Activated CD8-positive, alpha-beta T cell treated with anti-CD3 and anti-CD28 coated beads, Interleukin-2, amount 10 ng/mL, durations not matched to agents 7 days and 5 days (primary cell): ENCODE data around the gene RTL5. TPM values are rescaled to one million over a fixed set of nuclear protein-coding genes. Genes with fewer than 3 reads are reported as not detected.
A peak's percentile ranks its signal among the peaks of the same experiment; 100 is the strongest.

Experiments used
- ATAC-seq: fragments of 150-1000 bp; cut with Tn5 transposase; one replicate; pipeline ENCODE4 v1.10.0; 2021; ENCODE audit warnings: moderate library complexity
- CTCF ChIA-PET: fragments of 350-600 bp; sonication (Branson Sonifier 250); formaldehyde crosslinking; loops from one replicate; lab custom pipeline; 2021; ENCODE audit warnings: antibody characterized with exemption; lab: Charles Lee
- POLR2A ChIA-PET: fragments of 350-600 bp; sonication (Branson Sonifier 250); formaldehyde crosslinking; loops from one replicate; lab custom pipeline; 2021; ENCODE audit warnings: antibody characterized with exemption; lab: Charles Lee
- DNase-seq: peaks from one replicate; pipeline ENCODE4 v3.0.0-alpha.2; 2020
- H3K27ac Mint-ChIP-seq: one replicate; pipeline ENCODE4 v1.8.0; 2021; ENCODE audit warnings: mild to moderate bottlenecking, mixed read lengths
- H3K27me3 Mint-ChIP-seq: one replicate; pipeline ENCODE4 v1.8.0; 2021; ENCODE audit warnings: low read depth, mixed read lengths
- H3K36me3 Mint-ChIP-seq: one replicate; pipeline ENCODE4 v1.8.0; 2021; ENCODE audit warnings: low read depth, mixed read lengths
- H3K4me1 Mint-ChIP-seq: one replicate; pipeline ENCODE4 v1.8.0; 2021; ENCODE audit warnings: low read depth, mixed read lengths
- H3K4me3 Mint-ChIP-seq: one replicate; pipeline ENCODE4 v1.8.0; 2021; ENCODE audit warnings: mild to moderate bottlenecking, mixed read lengths
- H3K9me3 Mint-ChIP-seq: one replicate; pipeline ENCODE4 v1.8.0; 2022; ENCODE audit warnings: mixed read lengths; ENCODE audit not compliant: insufficient read depth
- total RNA-seq, 2 experiments: library from RNA; stranded (reverse); gene quantifications; one replicate each; pipeline ENCODE4 v1.2.3, GENCODE V29; 2021

The RTL5 gene
- total RNA-seq, 2 experiments from 2014 or later: 0.05 to 0.08 TPM

DNA sequence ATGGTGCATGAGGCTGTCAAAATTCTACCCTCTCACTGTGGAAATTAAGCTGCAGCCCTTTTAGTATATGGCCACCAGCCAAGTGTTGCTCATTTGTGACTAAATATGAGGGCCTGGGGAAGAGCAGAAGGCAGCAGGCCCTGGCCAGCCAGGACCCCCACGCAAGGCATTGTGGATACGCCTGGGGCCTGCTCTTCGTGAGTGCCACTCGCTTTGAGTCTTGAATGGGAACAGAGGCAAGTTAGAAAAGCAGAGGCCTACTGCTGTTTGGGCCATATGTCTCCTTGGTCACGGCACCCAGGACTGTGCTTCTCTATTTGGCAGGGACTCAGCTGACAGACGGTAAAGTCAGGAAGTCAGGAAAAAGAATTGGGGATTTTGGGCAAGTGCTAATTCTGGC, 10.9 kb downstream of the RTL5 start:
- H3K4me1 Mint-ChIP-seq: peaks cover 37% of the 10 kb centered on the region
- H3K27me3 Mint-ChIP-seq: peaks cover 33% of the 10 kb centered on the region
- H3K9me3 Mint-ChIP-seq: no peaks in the 10 kb centered on the region
- ChIA-PET CTCF (interaction anchor here (0.8 to 1.6 kb wide), 2 partner anchors 102 to 122 kb away, joined by 3 to 4 read pairs; no protein-coding TSS in a partner anchor), POLR2A (interaction anchor here (1.0 kb wide), 1 partner anchor 20 kb away, joined by 3 read pairs; no protein-coding TSS in a partner anchor)
- no peaks in the 10 kb centered on the region for H3K36me3 Mint-ChIP-seq
- peak overlapping the region; percentile 46 for H3K27ac Mint-ChIP-seq
- no peak for ATAC-seq
- H3K4me3 Mint-ChIP-seq: no peak overlapping the region
- DNase-seq: no peak

DNA sequence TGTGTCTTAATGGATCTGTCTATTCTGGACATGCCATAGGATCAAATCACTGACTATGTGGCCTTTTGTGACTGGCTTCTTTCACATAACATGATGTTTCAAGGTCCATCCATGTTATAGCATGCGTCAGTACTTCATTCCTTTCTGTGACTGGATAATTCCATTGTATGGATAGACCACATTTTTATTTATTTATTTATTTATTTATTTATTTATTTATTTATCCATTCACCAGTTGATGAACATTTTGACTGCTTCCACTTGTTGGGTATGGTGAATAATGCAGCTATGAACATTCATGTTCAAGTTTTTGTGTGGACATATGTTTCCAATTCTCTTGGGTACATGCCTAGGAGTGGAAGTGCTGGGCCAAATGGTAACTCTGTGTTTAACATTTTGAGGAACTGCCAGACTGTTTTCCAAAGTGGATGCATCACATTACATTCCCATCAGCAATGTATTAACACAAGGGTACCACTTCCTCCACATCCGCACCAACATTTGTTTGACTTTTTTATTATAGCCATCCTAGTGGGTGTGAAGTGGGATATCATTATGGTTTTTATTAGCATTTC, 14.0 kb downstream of the RTL5 start:
- H3K4me1 Mint-ChIP-seq: peaks cover 21% of the 10 kb centered on the region
- H3K36me3 Mint-ChIP-seq: no peaks in the 10 kb centered on the region
- H3K27ac Mint-ChIP-seq: no peak overlapping the region
- peaks cover 33% of the 10 kb centered on the region for H3K27me3 Mint-ChIP-seq
- no peak for DNase-seq
- no peak for ATAC-seq
- ChIA-PET CTCF (no interaction called here), POLR2A (no interaction called here)
- no peaks in the 10 kb centered on the region for H3K9me3 Mint-ChIP-seq
- no peak overlapping the region for H3K4me3 Mint-ChIP-seq

DNA sequence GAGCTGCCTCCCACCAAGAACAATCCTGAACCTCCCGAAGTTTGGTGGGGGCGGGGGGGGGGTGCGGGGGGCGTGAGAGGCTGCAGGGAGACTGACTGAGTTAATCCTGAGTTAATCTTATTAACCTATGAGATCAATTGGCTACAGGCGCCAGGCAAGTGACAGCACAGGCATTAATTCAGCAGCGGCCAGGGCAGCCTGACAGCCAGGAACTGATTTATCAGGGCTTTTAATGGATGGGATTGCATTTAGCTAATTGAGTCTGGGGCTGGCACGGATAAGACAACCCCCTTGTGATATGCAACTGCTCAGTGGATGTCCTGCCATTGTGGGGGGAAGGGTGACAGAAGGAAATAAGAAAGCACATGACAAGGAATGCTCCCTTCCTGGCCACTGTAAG, 16.3 kb downstream of the RTL5 start:
- no peak for ATAC-seq
- Mint-ChIP-seq H3K9me3 (no peaks in the 10 kb centered on the region), H3K27me3 (peaks cover 47% of the 10 kb centered on the region), H3K27ac (no peak overlapping the region), H3K36me3 (no peaks in the 10 kb centered on the region), H3K4me3 (no peak overlapping the region), H3K4me1 (no peaks in the 10 kb centered on the region)
- ChIA-PET POLR2A (no interaction called here), CTCF (no interaction called here)
- no peak for DNase-seq

DNA sequence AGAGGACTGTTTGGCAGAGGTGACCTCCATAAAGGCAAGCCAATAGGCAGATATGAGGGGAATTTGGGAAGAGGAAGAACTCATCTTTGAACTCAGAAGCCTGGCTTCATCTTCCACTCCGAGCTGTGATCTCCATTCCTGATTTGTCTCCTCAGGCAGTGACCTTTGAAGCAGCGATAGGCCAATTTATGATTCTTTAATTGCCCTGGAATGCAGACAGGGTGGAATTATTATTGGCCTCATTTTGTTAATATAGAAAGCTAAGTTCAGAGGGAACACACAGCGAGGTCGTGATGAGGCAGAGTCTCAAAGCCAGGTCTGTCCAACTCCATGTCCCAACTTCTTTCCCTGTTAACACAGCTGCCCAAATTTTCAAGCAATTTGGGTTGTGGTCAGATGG, 16.9 kb downstream of the RTL5 start:
- Mint-ChIP-seq H3K36me3 (no peaks in the 10 kb centered on the region), H3K27me3 (peaks cover 46% of the 10 kb centered on the region), H3K27ac (no peak overlapping the region), H3K9me3 (no peaks in the 10 kb centered on the region), H3K4me1 (no peaks in the 10 kb centered on the region), H3K4me3 (no peak overlapping the region)
- ChIA-PET CTCF (no interaction called here), POLR2A (no interaction called here)
- DNase-seq (no peak), ATAC-seq (no peak)

GRCh38 chrX:72114306-72114705, 17.4 kb downstream of the RTL5 start:
- Mint-ChIP-seq H3K27ac (no peak overlapping the region), H3K36me3 (no peaks in the 10 kb centered on the region), H3K27me3 (peaks cover 43% of the 10 kb centered on the region), H3K9me3 (no peaks in the 10 kb centered on the region), H3K4me1 (no peaks in the 10 kb centered on the region), H3K4me3 (no peak overlapping the region)
- no peak for DNase-seq
- ChIA-PET CTCF (no interaction called here), POLR2A (no interaction called here)
- ATAC-seq: no peak

DNA sequence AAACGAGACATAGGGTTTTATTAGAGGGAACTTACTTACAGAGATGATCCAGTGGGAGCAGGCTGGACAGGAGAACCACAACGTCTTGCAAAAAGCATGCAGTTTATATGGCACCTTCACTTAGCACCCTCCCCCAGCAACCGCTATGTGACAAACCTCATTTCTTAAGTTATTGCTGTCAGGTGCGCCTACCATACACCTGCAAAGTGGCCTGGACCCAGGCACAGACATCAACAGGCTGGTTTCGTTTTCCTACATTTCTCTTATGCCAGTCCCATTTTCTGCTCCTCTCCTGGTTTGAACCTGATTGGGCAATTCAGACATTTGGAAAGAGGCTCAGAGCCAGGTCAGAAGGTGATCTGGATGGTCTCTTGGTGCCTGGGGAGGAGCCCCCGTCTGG, 18.3 kb downstream of the RTL5 start:
- ATAC-seq (no peak), DNase-seq (no peak)
- H3K27ac Mint-ChIP-seq: no peak overlapping the region
- ChIA-PET CTCF (no interaction called here), POLR2A (no interaction called here)
- H3K27me3 Mint-ChIP-seq: peaks cover 50% of the 10 kb centered on the region
- H3K4me3 Mint-ChIP-seq: no peak overlapping the region
- H3K4me1 Mint-ChIP-seq: no peaks in the 10 kb centered on the region
- H3K36me3 Mint-ChIP-seq: no peaks in the 10 kb centered on the region
- no peaks in the 10 kb centered on the region for H3K9me3 Mint-ChIP-seq

- Mint-ChIP-seq H3K4me1 (peaks cover 11% of the 10 kb centered on the region), H3K36me3 (no peaks in the 10 kb centered on the region), H3K27me3 (peaks cover 53% of the 10 kb centered on the region), H3K27ac (no peak overlapping the region), H3K9me3 (no peaks in the 10 kb centered on the region), H3K4me3 (no peak overlapping the region)
- CTCF ChIA-PET: no interaction called here
- DNase-seq: no peak
- POLR2A ChIA-PET: no interaction called here
- no peak for ATAC-seq
These were observed 20.6 kb downstream of the RTL5 start for GRCh38 chrX:72110876-72111708.

DNA sequence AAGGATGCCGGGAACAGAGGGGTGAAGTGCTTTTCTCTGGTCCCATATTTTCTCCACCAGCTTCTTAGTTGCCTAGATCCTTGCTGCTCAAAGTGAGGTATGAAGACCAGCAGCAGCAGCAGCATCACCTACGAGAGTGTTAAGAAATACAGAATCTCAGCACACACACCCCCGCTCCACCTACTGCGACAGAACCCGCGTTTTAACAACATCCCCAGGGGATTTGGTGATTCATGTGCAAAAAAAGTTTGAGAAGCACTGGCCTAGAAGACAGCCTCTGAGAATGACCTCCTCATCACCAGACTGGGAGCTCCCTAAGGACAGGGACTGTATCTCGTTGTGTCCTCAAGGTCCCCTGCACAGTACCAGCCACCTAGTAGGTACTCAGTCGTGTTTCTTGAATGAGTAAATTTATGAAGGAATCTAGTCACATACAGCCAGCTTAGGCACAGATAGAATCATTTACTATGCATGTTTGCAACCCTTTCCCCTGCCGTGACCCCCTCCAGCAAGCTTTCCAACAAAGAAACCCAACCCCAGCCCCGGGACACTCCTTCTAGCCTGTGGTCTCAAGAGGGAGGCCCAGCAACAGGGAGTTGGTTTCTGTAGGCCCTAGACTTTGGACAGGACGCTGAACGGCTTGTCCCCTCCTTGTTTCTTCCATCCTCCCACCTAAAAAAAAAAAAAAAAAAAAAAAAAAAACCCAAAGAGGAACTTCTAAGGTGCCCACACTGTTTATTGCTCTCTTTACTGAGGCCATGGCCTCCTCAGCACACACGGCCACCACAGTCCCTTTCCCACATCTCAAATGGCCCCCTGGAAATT, 21.5 kb downstream of the RTL5 start:
- Mint-ChIP-seq H3K4me1 (peaks cover 19% of the 10 kb centered on the region), H3K27me3 (peaks cover 53% of the 10 kb centered on the region), H3K4me3 (no peak overlapping the region), H3K27ac (no peak overlapping the region), H3K36me3 (no peaks in the 10 kb centered on the region), H3K9me3 (no peaks in the 10 kb centered on the region)
- ChIA-PET CTCF (interaction anchor here (0.6 kb wide), 1 partner anchor 16 kb away, joined by 3 read pairs; no protein-coding TSS in a partner anchor), POLR2A (no interaction called here)
- no peak for ATAC-seq
- no peak for DNase-seq

DNA sequence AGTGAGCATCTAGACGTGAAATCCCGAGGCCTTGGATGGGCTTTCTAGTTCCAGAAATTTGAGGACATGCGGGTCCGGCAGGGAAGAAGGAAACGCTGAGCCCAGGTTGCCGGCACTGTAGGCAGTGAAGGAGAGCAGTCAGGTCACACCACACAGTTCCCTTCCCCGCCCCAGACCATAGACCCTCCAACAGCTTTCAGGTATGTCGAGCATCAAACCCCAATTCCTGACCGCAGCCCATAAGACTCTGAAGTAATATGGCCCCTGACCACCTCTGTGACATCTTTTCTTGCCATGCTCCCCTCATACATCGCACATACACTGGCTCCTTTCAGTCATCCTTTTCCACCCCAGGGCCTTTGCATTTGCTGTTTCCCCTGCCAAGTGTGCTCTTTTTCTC, 23.0 kb downstream of the RTL5 start:
- H3K4me1 Mint-ChIP-seq: peaks cover 29% of the 10 kb centered on the region
- H3K9me3 Mint-ChIP-seq: no peaks in the 10 kb centered on the region
- peaks cover 61% of the 10 kb centered on the region for H3K27me3 Mint-ChIP-seq
- POLR2A ChIA-PET: no interaction called here
- H3K4me3 Mint-ChIP-seq: no peak overlapping the region
- H3K36me3 Mint-ChIP-seq: no peaks in the 10 kb centered on the region
- CTCF ChIA-PET: interaction anchor here (0.8 kb wide), 1 partner anchor 18 kb away, joined by 3 read pairs; no protein-coding TSS in a partner anchor
- no peak overlapping the region for H3K27ac Mint-ChIP-seq
- ATAC-seq (no peak), DNase-seq (no peak)

- no peak for DNase-seq
- H3K4me3 Mint-ChIP-seq: no peak overlapping the region
- ATAC-seq: no peak
- CTCF ChIA-PET: interaction anchor here (0.8 kb wide), 1 partner anchor 19 kb away, joined by 3 read pairs; no protein-coding TSS in a partner anchor
- H3K4me1 Mint-ChIP-seq: peaks cover 29% of the 10 kb centered on the region
- peaks cover 60% of the 10 kb centered on the region for H3K27me3 Mint-ChIP-seq
- POLR2A ChIA-PET: no interaction called here
- H3K27ac Mint-ChIP-seq: no peak overlapping the region
- no peaks in the 10 kb centered on the region for H3K36me3 Mint-ChIP-seq
- H3K9me3 Mint-ChIP-seq: no peaks in the 10 kb centered on the region
These were observed 23.7 kb downstream of the RTL5 start for GRCh38 chrX:72107841-72108595.

DNA sequence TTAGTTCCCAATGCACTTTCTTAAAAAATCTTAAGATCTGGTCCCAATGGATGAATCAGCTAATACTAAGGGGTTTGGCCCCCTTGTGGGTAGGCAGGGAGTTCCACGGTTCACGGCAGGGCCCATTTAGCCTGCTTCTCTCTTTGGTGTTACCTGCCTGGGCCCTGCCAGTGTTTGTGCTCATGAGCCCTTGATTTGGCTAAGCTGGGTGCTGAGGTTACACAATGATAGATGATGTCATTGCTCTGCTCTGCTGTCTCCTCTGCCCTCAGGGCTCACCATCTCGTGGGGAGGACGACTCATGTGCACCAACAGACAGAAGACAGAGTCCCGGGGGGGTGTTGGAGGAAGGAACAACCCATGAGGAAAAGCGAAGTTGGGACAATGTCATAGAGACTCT, 24.4 kb downstream of the RTL5 start:
- Mint-ChIP-seq H3K27ac (peak overlapping the region; percentile 21), H3K9me3 (no peaks in the 10 kb centered on the region), H3K4me3 (no peak overlapping the region), H3K4me1 (peaks cover 29% of the 10 kb centered on the region), H3K27me3 (peaks cover 62% of the 10 kb centered on the region), H3K36me3 (no peaks in the 10 kb centered on the region)
- DNase-seq (no peak), ATAC-seq (no peak)
- POLR2A ChIA-PET: no interaction called here
- CTCF ChIA-PET: no interaction called here
